ENCODE results near the gene DLST.
A peak's percentile ranks its signal among the peaks of the same experiment; 100 is the strongest.

DLST gene

DNA sequence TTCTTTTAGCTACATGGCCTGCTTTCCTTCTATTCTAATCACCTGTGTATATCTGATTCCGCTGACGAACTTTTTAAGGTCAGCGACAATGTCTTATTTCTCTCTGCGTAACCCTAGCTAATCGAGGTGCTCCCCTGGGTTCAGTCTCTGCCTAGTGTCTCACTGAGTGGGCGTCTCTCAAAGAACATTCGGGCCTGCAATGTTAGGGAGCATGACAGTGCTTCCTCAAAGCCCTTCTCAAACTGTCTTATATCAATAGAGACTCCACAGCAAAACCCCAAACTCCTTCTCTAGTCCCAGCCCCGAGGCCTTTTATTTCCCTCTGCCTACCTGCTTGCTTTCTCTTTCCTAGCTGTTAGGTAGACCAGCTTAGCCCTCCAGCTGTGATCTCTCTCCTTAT lies 55.0 kb downstream of the DLST start:
- H3K4me3 ChIP-seq (ENCODE audit: low read depth, low read length): no peak overlapping the region
- DNase-seq (ENCODE audit: low read depth): no peak
- no peak for TF ChIP-seq MAX (IDR thresholded peaks at IDR 0.05; ENCODE audit: low read depth, low read length)
- TF ChIP-seq MYC (IDR thresholded peaks at IDR 0.05; ENCODE audit: low read depth, low read length): no peak
- no peak for TF ChIP-seq CTCF (IDR thresholded peaks at IDR 0.05; ENCODE audit: low read depth, low read length)
- TF ChIP-seq POLR2A (IDR thresholded peaks at IDR 0.05; ENCODE audit: extremely low read depth, insufficient read length): no peak

DNA sequence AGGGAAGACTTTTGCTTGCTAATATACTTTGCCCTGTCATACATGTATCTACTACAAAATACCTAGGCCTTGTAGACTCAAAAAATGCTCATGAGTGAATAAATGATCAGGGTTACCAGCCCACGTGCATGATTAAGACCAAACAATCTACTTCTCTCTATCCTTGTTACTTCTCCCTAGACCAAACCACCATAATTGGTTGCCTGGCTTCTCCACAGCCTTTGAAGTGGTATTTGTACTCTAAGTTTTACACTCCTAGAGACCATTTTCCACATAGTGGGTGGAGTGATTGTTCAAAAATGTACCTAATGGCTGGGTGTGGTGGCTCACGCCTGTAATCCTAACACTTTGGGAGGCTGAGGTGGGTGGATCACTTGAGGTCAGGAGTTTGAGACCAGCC lies 55.5 kb downstream of the DLST start:
- H3K4me3 ChIP-seq (ENCODE audit: low read depth, low read length): no peak overlapping the region
- no peak for TF ChIP-seq POLR2A (IDR thresholded peaks at IDR 0.05; ENCODE audit: extremely low read depth, insufficient read length)
- no peak for TF ChIP-seq CTCF (IDR thresholded peaks at IDR 0.05; ENCODE audit: low read depth, low read length)
- TF ChIP-seq MAX (IDR thresholded peaks at IDR 0.05; ENCODE audit: low read depth, low read length): no peak
- TF ChIP-seq MYC (IDR thresholded peaks at IDR 0.05; ENCODE audit: low read depth, low read length): no peak
- no peak for DNase-seq (ENCODE audit: low read depth)

- H3K4me3 ChIP-seq (ENCODE audit: low read depth, low read length): no peak overlapping the region
- DNase-seq (ENCODE audit: low read depth): peak; percentile 42
Observed at GRCh38 chr14:74938531-74939495, 57.1 kb downstream of the DLST start.

GRCh38 chr14:74940956-74941565 lies 59.3 kb downstream of the DLST start:
- H3K4me3 ChIP-seq (ENCODE audit: low read depth, low read length): no peak overlapping the region
- no peak for TF ChIP-seq POLR2A (IDR thresholded peaks at IDR 0.05; ENCODE audit: extremely low read depth, insufficient read length)
- no peak for TF ChIP-seq MAX (IDR thresholded peaks at IDR 0.05; ENCODE audit: low read depth, low read length)
- TF ChIP-seq CTCF (IDR thresholded peaks at IDR 0.05; ENCODE audit: low read depth, low read length): no peak

More at GRCh38 chr14:74938531-74939495, 57.1 kb downstream of the DLST start:
- no peak for TF ChIP-seq MAX (IDR thresholded peaks at IDR 0.05; ENCODE audit: low read depth, low read length)

GRCh38 chr14:74941676-74942097 lies 60.0 kb downstream of the DLST start:
- H3K4me3 ChIP-seq (ENCODE audit: low read depth, low read length): peak overlapping the region; percentile 32
- TF ChIP-seq MYC (IDR thresholded peaks at IDR 0.05; ENCODE audit: low read depth, low read length) (no peak), CTCF (IDR thresholded peaks at IDR 0.05; ENCODE audit: low read depth, low read length) (no peak), POLR2A (IDR thresholded peaks at IDR 0.05; ENCODE audit: extremely low read depth, insufficient read length) (no peak), MAX (IDR thresholded peaks at IDR 0.05; ENCODE audit: low read depth, low read length) (peak; percentile 17; the same call in 1 of the 2 replicates)
- DNase-seq (ENCODE audit: low read depth): peak; percentile 84

More at GRCh38 chr14:74940956-74941565, 59.3 kb downstream of the DLST start:
- DNase-seq (ENCODE audit: low read depth): no peak

DNA sequence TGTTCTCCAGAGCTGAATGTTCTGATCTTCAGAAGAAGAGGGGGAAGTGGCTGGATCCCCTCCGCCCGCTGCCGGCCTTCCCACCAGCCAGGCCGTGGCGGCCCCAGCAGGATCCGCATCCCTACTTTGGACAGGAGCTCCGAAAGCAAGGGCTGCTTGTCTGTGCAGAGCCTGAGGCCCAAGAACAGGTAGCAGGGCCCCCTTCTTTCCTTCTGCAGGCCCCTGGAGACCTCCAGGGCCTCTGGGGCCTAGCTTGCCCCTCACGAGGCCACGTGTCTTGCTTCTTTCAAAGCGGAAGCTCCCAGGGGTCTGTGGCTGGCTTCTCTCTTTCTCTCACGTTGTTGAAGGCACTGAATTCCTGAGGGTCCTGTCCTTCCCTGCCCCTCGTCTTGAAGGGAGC lies 60.5 kb downstream of the DLST start:
- DNase-seq (ENCODE audit: low read depth): peak; percentile 76
- H3K4me3 ChIP-seq (ENCODE audit: low read depth, low read length): peak overlapping the region; percentile 32

More for the DNA sequence above, 60.5 kb downstream of the DLST start:
- TF ChIP-seq POLR2A (IDR thresholded peaks at IDR 0.05; ENCODE audit: extremely low read depth, insufficient read length) (no peak), MYC (IDR thresholded peaks at IDR 0.05; ENCODE audit: low read depth, low read length) (peak; percentile 79; the same call in 1 of the 2 replicates), MAX (IDR thresholded peaks at IDR 0.05; ENCODE audit: low read depth, low read length) (peak; percentile 92)

Measured in NB4 (cell line).